Measurements from ENCODE around the gene METTL4.

METTL4 gene, protein sequence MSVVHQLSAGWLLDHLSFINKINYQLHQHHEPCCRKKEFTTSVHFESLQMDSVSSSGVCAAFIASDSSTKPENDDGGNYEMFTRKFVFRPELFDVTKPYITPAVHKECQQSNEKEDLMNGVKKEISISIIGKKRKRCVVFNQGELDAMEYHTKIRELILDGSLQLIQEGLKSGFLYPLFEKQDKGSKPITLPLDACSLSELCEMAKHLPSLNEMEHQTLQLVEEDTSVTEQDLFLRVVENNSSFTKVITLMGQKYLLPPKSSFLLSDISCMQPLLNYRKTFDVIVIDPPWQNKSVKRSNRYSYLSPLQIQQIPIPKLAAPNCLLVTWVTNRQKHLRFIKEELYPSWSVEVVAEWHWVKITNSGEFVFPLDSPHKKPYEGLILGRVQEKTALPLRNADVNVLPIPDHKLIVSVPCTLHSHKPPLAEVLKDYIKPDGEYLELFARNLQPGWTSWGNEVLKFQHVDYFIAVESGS

DNA sequence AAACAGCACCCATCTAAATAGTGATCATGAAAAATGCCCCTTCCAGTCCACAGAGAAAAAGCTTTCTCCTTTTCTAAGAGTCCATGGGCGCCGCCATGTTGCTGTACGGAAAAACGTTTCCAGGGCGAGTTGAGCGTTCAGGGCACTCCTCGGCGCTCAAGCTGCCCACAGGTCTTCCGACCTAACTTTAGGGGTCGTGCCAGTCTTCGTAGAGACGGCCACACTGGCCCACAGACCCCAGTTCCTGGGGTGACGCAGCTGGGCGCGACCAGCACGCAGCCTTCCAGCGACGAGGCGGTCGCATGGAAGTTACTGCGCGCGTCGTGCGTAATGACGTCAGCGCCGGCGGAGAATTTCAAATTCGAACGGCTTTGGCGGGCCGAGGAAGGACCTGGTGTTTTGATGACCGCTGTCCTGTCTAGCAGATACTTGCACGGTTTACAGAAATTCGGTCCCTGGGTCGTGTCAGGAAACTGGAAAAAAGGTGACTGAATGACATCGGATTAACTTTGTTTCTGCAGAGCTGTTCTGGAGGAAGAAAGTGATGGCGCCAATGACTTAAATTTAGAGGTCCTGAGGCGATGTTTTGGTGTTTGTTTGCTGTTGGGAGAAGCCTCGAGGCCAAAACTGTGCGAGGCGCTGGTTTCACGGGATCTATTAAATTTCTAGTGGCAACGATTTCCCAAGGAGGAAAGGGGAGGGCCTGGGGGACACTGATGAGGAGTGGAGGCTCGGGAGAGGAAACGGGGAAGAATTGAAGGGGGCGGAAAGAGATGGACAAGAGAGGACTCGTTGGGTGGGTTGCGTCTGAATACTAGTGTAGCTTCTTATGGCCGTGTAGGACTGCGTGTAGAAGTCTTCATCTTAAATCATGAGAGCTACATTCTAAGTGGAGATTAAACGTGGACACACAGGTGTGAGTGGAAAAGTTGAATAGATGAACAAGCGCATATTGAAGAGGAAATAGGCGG lies at the start of gene METTL4, which contains the start of gene NDC80:
Gene METTL4, minus strand, starts transcription at position 306 of the 971 bp plus-strand sequence. CDS start 4,289 bp downstream, outside the sequence.
Gene NDC80, plus strand, starts transcription at position 358 of the 971 bp plus-strand sequence. CDS start 1,429 bp downstream, outside the sequence.
- DNase-seq, result peak; percentile 93

DNA sequence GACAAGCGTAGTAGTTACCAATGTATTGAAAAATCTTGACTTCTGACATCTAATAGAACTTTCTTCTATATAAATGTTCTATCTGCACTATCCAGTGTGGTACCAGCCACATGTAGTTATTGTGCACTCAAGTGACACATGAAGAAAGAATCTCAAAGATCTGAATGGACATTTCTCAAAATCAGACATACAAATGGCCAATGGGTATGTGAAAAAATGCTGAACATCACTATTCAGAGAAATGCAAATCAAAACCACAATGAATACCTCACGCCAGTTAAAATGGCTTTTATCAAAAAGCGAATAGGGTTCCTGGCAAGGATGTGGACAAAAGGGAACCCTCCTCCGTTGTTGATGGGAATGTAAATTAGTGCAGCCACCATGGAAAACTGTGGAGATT lies 46.7 kb upstream of the METTL4 start:
- no peak for DNase-seq

DNA sequence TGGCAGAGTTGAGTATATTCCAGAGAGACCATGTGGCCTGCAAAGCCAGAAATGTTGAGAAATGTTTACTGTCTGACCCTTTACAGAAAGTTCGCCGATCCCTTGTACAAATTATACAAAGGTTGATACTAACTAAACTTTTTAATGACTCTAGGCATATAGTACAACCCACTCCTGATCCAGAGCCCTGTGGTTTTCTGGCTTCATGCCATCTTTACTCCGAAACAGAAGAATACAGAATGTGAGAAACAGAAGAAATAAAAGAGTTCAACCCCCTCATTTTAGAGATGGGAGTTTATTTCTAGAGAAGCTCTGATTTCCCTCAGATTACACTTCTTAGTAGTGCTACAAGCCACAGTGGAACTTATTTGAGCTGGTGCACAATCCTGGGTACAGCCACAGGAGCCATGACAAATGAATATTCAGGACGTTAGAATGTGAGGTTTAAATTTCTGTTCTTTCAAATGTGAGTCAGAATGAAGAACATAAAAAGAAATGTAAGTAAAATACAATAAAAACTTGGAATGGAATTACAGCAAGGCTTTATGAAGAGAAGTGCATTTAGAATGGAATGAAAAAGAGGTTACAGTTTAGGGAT lies 46.2 kb upstream of the METTL4 start:
- DNase-seq, result no peak

DNA sequence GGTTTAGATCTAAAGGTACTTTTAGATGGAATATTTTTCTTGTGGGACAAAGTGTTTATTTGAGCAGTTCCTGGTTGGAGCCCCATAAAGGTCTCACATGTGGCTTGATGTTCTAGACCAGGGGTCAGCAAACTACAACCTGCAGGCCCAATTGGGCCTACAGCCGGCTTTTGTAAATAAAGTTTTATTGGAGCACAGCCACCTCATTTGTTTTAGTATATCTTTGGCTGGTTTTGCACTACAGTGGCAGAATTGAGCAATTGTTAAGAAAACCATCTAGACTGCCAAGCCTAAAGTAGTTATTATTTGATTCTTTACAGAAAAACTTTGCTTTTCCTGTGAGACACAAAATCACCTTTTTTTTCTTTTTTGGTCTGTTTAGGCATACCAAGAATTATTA lies 41.7 kb upstream of the METTL4 start:
- DNase-seq, result no peak

DNA sequence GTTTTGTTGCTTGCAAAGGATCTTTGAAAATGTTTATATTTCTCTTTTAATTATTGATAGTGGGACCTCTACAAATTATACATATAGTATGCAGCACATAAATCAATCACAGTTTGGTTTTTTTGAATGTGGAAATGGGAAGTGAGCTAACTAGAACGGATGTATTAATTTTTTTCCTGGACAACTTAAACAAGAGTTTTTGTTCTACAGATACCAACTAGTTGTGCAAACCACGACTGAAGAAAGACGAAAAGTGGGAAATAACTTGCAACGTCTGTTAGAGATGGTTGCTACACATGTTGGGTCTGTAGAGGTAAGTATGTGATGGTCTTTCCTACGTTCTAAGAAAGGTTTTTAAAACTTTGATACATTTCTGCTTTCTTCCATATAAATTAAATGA lies 39.2 kb upstream of the METTL4 start:
- DNase-seq, result no peak

DNA sequence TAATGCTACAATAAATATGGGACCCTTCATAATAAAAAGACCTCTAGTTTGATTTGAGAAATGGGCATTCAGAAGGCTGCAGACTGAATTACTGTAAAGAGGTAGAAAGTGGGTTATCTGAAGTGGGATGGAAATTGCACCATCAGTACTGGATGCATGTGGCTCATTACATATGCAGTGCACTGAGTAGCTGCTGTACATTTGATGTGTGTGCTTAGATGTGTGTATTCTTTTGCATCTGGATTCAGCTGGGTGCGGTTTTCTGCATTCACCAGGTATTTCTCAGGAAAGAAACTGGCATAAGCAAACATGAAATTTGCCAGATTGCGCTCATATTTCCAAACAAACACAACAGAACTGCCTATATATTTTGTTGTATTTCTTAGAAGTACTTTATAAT lies 38.3 kb upstream of the METTL4 start:
- DNase-seq, result no peak

DNA sequence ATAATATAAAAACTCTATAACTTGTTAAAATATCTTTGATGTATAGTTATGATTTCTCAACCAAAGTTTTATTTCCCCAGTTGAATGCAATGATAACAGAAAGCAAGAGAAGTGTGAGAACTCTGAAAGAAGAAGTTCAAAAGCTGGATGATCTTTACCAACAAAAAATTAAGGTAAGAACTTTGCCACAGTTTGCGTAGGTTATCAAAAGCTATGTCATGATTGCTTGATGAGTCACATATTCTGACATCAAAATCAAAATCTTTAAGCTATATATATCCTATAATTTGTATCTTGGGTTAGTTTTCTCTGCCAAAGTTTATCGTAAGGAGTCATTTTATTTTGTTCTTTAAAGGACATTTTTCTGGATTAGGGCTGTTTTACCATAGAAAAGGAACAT lies 35.0 kb upstream of the METTL4 start:
- DNase-seq, result peak; percentile 63

DNA sequence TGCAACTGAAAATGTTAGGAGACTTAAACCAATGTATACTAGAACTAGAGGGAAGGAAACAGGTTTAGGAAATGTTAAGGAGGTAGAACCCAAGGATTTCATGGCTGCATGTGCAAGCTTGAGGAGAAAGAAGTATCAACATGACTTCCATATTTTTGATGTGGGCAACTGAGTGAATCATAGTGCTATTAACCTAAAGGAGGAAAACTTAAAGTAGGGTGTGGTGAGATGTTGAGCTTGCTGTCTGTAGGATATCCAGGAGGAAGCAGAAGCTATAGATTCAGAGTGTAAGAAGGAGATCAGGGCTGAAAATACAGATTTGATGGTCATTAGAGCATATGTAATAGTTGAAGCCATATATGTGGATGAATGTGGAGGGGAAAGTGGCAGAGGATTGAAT lies 31.5 kb upstream of the METTL4 start:
- no peak for DNase-seq

DNA sequence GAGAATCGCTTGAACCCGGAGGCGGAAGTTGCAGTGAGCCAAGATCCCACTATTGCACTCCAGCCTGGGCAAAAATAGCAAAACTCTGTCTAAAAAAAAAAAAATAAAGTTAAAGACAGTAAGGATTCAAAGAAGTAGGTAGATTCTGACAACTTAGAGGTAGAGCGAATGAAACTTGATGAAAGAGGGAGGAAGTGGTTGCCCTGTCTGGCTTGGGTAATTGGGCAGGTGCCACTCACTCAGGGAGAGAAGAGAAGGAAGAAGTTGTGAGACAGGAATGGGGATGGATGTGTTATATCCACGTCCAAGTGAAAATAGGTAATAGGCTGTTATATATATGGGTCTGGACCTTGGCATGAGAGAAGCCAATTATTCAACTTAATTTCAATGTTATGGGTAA lies 26.3 kb upstream of the METTL4 start:
- DNase-seq, result no peak

DNA sequence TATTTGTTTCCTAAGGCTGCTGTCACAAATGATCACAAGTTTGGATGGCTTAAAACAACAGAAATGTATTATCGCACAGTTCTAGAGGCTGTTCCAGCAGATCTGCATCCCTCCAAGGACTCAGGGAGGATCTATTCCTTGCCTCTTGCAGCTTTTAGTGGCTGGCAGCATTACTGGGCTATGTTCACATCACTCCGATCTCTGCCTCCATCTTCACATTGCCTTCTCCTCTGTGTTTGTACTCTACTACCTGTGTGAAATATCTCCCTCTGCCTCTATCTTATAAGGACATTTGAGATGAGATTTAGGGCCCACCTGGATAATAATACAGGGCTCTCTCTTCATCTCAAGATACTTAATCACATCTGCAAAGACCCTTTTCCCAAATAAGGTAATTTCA lies 19.0 kb upstream of the METTL4 start:
- DNase-seq, result no peak

DNA sequence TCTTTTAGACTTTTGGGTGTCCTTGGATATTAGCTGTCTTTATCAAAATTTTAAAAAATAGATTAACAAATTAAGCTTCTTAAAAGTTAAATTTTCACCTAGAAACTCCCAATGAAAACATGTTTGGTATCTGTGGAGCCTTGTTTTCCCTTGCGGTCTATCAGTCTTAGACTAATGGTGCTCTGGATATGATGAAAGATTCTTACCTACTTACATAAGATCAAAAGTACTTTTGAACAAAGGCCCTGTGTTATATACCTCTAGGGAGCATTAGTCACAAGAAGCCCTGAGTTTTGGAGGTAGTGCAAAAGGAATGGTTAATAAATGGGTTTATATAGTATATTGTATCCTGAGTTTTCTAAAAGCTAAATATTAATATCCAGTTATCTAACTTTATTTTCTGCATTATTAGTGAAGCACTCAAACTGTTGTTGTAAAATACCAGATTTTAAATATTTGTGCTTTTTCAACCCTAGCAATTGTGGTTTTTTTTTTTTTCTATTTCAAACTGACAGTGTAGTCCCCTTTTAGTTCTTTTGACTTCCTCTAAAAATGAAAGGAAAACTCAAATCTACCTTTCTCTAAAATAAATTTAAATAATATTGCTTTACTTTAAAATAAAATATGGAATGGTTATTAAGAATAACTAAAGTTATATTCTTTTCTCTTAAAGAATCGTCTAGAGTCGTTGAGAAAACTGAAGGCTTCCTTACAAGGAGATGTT lies 18.2 kb upstream of the METTL4 start:
- no peak for DNase-seq

DNA sequence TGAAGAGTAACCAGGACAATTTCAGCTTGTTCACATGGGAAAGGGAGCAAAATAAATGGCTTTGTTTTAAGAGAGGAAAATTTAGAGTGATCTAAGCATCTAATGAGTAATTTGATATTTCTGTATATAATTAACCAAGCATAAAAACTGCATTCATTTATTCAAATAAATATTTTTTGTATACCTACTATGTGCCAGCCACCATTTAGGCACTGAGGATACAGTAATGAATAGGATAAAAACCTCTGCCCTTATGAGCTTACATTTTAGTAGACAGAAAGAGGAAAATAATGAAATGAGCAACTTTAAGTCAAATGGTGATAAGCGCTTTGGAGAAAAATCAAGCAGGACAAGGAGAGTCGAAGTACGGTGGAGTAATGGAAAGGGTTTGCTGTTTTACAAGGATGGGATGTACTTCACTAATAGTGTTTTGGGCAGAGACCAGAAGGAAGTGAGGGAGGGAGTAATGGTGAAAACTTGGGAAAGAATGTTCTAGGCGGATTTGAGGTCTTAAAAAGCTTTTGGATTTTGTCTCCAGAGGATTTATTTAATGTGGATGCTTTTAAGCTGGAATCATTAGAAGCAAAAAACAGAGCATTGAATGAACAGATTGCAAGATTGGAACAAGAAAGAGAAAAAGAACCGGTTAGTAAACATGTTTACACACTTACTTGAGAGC lies 17.5 kb upstream of the METTL4 start:
- no peak for DNase-seq

DNA sequence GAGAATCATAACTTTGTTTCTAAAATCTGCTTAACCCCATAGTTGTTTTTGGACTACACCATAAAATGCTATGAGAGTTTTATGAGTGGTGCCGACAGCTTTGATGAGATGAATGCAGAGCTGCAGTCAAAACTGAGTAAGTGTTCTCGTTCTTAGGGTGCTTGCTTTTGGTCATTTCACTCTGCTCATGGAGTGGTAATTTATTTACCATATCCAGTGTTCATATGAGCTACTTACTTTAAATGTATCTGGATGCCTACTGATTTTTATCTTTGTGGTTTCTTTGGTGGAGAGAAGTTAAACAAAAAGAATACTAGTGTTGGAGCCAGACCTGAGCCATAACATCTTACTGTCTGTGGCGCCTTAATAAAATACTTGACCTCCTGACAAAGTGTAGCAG lies 16.5 kb upstream of the METTL4 start:
- DNase-seq, result no peak

DNA sequence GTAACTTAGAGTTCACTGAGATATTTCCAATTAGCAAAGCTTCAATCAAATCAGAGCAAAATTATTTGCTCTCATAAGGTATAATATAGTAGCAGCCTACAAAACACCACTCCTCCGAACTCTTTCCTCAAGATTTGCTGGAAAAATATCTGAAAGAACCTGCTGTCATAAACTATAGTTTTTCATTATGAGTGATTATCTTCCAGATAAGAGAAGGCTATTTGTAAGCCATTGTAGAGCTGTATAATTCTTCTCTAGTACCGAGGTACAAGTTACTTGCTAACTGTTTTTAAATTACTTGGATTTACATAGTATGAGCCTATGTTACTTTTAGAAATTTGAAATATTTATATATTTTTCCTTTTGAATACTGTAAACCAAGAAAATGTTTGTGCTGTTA lies 2.1 kb upstream of the METTL4 start:
- DNase-seq, result no peak

DNA sequence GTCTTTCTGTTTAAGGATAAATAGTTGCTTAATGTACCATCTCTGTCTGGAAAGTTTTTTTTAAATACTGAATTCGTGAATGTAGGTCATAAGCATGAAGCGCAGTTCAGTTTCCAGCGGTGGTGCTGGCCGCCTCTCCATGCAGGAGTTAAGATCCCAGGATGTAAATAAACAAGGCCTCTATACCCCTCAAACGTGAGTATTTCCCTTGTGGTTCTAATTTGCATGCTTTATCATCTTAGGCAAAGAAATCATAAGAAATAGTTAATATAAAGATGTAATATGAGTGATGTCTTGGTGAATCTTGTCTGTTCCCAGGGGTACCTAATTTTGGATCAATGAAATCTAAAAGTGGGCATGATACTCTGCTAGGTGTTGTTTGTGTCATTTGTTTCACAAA lies 1.6 kb upstream of the METTL4 start:
- DNase-seq, result no peak

DNA sequence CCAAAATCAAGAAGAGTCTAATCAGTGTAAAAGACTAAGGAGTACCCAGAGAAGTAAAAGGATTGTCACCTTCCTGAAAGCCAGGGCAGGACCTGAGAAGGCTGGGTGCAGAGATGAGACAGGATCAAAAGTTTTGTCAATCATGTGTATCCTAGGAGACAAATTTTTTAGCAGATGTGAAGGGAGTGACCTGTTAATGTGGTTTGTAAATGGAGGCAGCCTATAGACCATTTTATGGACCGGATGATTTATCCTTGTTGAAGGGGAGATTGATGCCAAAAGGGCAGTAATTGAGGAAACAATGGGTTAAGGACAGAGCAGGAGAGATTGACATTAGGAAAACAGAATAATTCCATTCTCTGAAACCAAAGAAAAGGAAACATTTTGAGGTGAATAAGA lies 865 bp upstream of the METTL4 start:
- DNase-seq, result no peak

DNA sequence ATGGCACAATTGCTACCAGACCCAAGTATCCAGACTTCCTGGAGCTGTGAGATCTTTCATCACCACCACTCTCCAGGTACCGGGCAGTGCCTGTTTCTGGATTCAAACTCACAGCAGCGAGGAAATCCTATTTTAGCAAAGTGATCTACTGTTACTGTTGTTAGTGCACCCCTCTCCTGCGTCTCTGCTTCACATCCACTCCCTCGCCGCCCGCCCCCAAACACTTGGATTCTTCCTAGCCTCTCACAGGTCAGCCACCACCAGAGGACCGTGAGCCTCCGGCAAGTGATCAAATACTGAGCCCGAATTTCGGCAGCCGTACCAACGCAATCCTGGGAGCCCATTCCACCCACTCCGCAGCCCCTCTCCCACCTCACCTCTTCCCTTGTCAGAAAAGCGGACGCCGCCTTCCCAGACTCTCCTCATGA lies 519 bp downstream of the METTL4 start:
- DNase-seq, result peak; percentile 69

DNA sequence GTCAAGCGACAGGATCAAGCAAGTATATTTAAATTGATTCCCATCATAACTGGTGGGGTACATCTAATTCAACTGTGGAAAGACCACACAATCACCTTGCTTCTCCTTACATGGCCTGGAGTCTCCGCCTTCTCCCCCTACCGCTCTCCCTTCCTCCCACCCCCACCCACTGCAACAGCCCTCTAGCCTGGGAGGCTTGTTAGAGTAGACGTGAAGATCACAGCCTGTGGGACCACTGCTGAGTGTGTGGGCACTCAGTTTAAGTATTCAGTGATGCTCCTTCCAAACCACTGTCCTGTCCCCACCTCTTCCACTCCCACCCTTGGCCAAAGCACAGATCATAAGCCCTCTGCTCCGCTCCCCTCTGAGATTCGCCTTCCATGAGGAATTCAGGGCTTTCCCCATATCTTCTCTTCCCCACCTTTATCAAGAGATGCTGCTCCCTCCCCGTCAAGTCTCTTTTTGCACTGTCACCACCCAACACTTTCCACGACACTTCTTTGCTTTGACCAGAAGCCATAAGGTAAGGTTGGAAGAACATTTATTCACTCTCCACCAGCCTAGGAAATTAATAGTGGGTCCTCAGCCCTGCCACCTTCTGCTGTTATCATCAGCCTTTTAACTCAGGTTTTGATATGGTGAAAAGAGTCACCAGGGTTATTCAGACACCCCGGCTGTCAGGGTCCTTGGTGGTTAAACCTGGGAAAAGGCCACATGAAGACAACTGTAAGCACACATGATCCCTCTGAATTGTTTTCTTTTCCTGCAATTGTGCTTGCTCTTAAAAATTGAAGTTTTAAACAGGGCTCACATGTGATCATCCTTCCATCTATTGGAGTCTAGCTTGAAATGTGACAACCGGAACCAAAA lies 1.7 kb downstream of the METTL4 start:
- no peak for DNase-seq

DNA sequence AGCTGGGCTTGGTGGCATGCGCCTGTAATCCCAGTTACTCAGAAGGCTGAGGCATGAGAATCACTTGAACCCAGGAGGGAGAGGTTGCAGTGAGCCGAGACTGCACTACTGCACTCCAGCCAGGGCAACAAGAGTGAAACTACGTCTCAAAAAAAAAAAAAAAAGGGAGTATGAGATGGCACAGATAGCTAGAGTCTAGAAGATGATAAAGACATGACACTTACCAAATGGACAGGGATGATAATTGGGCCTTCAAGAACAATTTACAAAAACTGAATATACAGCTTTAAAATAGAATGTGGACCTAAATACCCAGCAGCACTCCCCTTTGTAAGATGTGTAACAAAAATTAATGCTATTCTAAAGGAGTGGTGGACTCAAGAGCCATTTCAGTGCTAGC lies 2.7 kb downstream of the METTL4 start:
- no peak for DNase-seq

DNA sequence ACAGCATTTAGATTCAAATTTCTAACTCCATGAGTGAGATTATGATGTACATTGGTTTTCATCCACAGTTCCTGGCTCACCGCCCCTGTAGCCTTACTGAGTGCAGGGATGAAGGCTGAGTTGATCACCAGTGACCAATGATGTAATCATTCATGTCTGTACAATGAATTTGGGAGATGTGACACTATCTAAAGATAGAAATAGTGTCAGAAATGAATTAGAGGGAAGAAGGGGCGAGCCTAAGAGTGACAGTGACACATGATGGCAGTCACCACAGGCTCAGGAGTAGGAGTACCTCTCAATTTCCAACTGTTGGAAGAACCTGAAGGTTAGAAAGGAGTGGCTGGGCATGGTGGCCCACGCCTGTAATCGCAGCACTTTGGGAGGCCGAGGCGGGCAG lies 3.2 kb downstream of the METTL4 start:
- DNase-seq, result no peak

DNA sequence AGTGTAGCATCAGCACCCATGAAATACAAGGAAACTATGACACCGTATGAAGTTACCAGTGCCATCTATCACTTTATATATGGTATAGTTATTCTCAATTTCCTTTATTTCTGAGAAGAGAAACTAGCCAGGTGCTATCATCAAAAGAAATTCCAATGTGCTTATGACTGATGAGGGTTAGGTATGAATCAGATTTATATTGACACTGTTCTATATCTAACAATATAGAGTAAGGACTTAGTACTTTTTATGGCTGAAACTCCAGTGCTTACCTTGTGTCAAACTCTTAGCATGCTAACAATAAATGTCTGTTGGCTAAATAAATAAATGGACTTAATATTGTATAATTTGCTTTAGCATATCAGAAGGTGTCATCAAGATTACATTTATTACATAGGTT lies 6.9 kb downstream of the METTL4 start:
- no peak for DNase-seq
